HFF-Myc (cell line): ENCODE results near the gene IQCB1.

Experiments used
- DNase-seq: peaks from one replicate; pipeline ENCODE4 v3.0.0-alpha.2; 2011; ENCODE audit warnings: low read depth; ENCODE audit errors: extremely low read depth
- H3K4me3 ChIP-seq: replicated peaks from 2 replicates; pipeline ENCODE4 v1.5.1; 2011; ENCODE audit warnings: low read depth, mild to moderate bottlenecking, control low read depth, low read length
- TF ChIP-seq, protein P1 (sequence below): IDR thresholded peaks from 2 replicates; pipeline ENCODE4 v1.5.1; 2012; ENCODE audit warnings: mild to moderate bottlenecking, low read depth, low read length, control low read depth; ENCODE audit errors: missing control alignments

IQCB1 gene

DNA sequence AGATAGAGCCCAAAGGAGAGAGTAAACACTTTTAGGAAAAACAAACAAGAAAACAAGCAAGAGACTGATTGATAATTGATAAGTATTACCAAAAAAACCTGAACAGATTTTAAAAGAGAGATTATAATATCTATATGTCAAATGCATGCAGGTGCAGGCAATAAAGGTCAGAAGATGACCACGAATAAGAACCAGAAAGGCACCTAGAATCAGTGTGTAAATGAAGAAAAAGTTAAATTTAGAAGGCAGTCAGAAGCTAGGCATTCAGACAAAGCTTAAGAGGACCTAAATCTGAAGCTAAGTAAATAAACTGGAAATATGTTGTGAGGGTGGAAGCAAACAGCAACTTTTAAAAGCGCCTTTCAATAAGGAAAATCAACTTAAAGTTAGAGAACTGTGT lies 16.3 kb downstream of the IQCB1 start:
- no peak overlapping the region for H3K4me3 ChIP-seq
- TF ChIP-seq, protein P1, sequence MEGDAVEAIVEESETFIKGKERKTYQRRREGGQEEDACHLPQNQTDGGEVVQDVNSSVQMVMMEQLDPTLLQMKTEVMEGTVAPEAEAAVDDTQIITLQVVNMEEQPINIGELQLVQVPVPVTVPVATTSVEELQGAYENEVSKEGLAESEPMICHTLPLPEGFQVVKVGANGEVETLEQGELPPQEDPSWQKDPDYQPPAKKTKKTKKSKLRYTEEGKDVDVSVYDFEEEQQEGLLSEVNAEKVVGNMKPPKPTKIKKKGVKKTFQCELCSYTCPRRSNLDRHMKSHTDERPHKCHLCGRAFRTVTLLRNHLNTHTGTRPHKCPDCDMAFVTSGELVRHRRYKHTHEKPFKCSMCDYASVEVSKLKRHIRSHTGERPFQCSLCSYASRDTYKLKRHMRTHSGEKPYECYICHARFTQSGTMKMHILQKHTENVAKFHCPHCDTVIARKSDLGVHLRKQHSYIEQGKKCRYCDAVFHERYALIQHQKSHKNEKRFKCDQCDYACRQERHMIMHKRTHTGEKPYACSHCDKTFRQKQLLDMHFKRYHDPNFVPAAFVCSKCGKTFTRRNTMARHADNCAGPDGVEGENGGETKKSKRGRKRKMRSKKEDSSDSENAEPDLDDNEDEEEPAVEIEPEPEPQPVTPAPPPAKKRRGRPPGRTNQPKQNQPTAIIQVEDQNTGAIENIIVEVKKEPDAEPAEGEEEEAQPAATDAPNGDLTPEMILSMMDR: no peak
- no peak for DNase-seq

DNA sequence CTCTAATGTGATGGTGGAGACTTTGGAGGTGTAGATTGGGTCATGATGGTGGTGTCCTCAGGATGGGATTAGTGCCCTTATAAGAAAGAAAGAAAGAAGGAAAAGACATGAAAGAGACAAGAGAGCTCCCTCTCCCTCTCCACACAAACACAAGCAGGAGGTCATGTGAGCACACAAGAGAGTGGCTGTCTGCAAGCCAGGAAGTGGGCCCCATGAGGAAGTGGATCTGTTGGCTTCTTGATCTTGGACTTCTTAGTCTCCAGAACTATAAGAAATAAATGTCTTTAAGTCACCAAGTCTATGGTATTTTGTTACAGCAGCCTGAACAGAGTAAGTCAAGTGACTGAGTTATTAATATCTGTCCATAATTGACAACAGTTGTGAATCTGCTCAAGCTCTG lies 17.1 kb downstream of the IQCB1 start:
- DNase-seq: no peak
- no peak overlapping the region for H3K4me3 ChIP-seq
- TF ChIP-seq, protein P1: no peak

- no peak for DNase-seq
- TF ChIP-seq, protein P1: no peak
- no peak overlapping the region for H3K4me3 ChIP-seq
Observed at GRCh38 chr3:121809249-121809648, 25.6 kb downstream of the IQCB1 start.

- H3K4me3 ChIP-seq: no peak overlapping the region
- DNase-seq: no peak
- TF ChIP-seq, protein P1: no peak
Observed at GRCh38 chr3:121803771-121804320, 31.0 kb downstream of the IQCB1 start.

DNA sequence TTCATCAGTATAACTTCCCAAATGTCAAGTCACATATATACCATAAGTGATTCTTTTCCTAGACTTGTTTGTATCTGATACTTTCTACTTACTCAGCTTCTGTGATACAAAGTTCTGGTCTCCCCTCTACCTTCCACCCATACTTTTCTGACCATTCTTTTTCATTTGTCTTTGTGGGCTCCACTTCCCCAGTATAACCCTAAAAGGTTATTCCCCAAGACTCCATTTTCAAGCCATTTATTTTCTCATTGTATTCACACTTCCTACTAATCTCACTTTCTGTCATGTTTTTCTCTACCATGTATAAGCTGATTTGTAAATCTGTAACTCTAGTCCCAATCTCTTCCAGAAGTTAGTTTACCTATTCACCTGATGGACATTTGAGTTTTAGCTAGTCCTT lies 34.0 kb downstream of the IQCB1 start:
- H3K4me3 ChIP-seq: no peak overlapping the region
- TF ChIP-seq, protein P1: no peak
- DNase-seq: no peak

GRCh38 chr3:121796970-121797369 lies 37.9 kb downstream of the IQCB1 start:
- DNase-seq: no peak
- TF ChIP-seq, protein P1: no peak

GRCh38 chr3:121794264-121794983 lies 40.4 kb downstream of the IQCB1 start:
- TF ChIP-seq, protein P1: no peak
- DNase-seq: no peak

More at GRCh38 chr3:121796970-121797369, 37.9 kb downstream of the IQCB1 start:
- no peak overlapping the region for H3K4me3 ChIP-seq

More at GRCh38 chr3:121794264-121794983, 40.4 kb downstream of the IQCB1 start:
- no peak overlapping the region for H3K4me3 ChIP-seq
